HG03342 (cell line): ENCODE results near the gene DIP2C.

Source experiments
- ATAC-seq: cut with Tn5 transposase; IDR thresholded peaks from one replicate; pipeline ENCODE4 v1.9.1; 2021; ENCODE audit warnings: mild to moderate bottlenecking, moderate library complexity; ENCODE audit not compliant: unreplicated experiment

The DIP2C gene

DNA sequence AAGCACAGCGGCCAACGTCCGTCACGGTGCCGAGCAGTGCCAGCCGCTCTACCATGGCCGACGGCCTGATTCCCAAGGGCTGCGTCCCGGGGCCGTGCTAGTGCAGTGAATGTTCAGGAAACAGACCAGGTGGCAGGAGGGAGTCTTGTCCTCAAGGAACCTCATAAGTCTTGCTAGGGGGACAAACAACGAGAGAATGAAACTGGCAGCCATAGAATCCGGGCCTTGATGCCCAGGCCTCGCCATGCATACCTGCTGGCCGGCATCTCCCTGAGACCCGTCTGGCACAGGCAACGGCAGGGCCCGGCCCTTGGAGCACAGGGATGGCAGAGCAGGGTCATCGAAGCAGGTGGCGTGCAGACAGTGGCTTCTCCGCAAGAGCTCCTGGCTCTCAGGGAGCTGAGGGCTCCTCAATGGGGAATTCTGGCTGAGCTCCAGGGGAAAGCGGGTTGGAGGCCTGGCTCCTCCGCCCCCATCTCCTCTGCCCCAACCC is 58.8 kb downstream of the DIP2C start:
- no peak for ATAC-seq

DNA sequence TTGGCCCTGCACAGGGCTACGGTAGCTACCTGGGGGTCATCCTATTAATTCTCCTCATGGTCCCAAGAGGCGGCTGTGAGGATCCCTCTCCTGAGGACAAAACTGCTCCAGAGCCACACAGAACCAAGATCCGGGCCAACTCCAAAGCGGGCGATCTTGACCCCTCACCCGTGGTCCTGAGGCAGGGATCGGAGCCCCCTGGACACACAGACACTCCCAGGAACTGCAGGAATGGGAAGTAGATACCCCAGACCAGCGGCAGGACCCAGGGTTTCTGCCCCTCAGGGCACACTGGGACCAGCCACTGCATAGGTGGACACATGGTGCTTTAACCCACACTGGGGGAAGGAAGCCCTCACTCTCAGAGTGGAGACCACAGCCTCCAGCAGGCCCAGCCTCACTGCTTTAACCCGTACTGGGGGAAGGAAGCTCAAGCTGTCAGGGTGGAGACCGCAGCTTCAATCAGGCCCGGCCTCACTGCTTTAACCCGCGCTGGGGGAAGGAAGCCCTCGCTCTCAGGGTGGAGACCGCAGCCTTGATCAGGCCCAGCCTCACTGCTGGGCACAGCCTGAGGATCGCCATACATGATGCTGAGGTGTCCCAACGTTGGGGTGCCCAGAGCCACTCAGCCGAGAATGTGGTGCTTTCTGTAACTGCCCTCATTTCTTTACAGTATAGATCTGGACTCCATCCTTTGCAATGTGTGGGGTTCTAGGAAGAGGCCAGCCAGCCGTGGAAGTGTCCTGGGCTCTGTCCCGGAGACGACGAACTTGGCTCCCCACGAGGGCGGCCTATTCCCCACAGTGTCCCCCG is 60.1 kb downstream of the DIP2C start:
- no peak for ATAC-seq

DNA sequence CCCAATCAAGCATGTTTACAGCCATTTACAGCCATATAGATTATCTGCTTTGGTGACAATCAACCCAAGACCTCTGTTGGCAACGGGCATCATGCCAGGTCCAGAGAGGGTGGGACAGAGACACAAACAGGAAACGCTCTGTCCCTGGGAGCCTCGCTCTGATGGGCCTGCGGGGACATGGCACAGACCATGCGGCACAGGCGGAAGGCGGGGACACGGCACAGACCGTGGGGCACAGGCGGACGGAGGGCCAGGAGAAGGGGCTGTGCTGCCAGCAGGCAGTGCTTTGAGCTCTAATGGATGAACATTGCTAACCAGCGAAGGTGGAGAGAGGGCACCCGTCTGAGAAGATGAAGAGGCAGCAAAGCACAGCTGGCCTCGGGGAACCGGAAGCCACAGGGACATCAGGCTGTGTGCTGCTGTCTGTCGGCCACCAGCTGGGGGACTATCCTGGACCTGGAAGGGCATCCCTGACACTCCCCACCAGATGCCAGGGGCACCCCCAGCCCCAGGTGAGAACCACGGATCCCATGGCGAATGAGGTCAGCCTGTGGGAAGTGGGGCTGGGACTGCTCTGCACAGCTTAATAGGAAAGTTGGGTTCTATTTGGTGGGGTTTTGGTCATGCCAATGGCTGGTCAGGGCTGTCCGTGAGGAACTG is 61.0 kb downstream of the DIP2C start:
- ATAC-seq: no peak

DNA sequence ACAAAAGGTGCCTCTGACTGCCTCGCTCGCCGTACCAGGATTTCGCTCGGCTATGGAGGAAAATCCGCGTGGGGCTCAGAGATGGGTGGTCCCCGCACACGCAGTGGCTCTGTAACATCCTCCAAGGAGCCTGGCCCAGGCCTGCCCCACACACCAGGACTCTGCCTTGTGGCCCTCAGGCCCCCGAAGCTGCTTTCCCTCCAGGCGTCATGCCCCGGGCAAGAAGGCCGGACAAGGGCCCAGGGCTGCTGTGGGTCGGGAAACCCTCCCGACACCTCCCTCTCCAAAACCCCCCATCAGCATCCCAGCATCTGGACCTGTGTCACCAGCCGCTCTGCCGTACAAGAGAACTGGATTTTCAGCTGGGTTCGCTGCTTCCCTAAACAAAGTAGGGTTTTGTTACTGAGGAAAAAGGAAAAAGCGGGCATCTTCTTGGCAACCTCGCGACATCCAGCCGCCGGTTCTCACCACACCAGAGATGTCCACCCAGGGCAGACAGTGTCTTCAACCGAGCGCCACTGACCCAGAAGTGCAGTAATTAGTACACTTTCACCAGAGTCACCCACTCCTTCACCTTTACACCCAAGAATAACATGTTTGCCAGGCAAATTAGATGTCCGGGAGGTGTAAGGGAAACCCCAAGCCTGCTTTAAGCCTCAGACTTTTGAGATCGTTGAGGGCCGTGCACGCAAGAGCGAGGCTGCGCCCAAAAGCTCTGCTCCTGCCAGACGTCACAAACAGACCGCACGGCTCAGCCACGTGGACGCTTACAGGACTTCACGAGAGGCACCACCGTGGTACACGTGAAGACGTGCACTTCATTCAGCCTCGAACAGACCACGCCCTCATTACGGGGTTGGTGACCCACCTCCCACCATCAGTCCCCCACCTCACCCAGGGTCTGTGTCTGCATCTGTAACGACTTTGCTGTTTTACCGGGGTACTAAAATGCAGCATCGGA is 62.2 kb downstream of the DIP2C start:
- no peak for ATAC-seq

DNA sequence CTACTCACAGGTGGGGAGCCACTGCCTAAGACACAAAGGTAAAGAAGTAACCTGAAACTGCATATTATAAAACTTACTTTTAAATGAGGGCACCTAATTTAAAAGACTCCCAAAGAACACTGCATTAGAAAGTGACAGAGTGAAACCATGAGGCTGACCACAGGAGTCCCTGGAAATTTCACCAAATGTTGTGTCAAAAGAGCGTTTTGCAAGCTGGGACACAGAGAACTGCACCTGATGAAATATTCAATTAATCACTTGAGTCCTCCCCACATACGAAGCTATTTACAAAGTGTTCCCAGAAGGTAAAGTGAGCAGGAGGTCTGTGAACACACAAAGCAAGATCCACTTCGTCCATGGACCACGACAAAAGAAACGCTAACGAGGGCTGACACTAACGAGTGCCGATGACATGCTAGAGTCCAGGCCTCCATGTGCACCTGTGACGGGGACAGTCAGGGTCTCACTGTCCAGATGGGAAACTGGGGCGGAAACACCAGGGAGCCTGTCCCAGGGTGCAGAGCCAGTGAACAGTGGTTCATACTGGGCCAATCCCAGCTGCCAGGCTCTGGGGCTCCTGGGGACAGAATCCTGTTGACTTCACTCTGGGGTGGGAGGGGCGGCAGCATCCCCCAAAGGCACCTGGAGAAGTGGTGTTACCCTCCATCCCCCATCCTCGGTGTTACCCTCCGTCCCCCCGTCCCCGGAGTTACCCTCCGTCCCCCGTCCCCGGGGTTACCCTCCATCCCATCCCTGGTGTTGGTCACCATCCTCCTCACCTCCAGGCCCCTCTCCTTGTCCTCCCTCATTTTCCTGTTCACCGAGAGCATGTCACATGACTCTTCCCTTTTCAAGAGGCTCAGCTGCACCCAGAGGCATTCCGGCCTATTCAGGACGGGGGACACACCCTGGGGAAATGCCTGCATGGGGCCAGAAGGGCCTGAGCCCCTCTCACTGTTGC is 63.4 kb downstream of the DIP2C start:
- no peak for ATAC-seq

DNA sequence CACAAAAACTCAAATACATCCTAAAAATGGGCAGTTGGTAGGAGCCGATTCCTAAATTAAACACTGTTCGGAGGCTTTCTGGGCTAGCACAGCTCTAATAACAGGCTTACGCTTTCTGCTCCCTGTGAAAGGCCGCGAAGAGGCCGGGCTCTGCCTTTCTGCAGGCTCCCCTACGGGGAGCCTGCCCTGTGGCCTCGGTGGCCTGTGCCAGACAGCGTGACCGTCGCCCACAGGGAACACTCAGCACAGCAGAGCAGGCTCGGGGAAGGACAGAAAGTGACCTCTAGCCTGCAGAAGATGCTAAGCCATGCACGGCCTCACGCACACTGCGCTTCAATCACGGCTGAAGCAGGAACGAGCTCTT is 64.2 kb downstream of the DIP2C start:
- no peak for ATAC-seq

DNA sequence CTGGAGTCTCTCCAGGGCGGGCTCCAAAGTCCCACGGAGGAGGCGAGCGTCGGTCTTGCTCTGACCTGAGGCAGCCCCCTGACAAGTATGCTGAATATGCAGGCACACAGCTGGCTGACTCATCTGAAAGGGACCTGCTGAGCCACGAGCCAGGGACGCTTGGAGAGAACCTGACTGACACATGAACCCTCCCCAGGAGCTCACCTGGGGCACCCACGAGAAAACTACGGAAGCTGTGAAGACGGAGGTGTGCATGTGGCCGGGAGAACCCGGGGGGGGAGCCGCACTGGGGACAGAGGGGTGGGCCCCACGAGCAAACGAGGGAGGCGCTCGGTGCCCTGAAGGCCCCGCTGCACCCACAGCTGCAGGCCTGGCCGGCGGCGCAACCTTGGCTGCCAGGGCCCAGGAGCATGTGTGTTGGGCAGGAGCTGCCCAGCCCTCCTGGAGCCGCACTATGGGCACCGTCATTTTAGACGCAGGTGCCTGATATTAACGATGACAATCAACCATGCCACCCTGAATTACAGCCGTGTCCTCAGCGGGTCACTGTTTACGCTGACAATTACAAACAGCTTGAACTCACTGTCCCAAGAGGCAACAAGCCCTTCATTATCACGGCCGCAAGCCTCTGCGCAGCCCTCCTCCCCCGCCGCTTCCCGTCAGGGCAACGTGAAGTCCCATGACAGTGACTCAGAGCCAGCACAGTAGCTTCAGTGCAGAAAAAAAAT is 64.7 kb downstream of the DIP2C start:
- ATAC-seq: no peak

DNA sequence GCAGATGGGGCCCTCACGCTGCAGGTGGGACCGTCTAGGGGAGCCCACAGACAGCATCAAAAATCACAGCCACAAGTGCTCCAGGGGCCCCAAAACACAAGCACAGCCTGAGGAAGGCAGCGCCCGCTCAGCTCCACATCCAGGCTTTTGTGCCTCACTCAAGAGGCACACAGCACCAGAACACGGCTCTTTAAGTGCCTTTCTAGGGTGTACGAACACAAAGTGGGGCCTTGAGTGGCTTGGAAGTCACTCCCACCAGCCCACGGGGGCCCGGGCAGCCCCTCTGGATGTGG is 65.2 kb downstream of the DIP2C start:
- ATAC-seq: no peak

DNA sequence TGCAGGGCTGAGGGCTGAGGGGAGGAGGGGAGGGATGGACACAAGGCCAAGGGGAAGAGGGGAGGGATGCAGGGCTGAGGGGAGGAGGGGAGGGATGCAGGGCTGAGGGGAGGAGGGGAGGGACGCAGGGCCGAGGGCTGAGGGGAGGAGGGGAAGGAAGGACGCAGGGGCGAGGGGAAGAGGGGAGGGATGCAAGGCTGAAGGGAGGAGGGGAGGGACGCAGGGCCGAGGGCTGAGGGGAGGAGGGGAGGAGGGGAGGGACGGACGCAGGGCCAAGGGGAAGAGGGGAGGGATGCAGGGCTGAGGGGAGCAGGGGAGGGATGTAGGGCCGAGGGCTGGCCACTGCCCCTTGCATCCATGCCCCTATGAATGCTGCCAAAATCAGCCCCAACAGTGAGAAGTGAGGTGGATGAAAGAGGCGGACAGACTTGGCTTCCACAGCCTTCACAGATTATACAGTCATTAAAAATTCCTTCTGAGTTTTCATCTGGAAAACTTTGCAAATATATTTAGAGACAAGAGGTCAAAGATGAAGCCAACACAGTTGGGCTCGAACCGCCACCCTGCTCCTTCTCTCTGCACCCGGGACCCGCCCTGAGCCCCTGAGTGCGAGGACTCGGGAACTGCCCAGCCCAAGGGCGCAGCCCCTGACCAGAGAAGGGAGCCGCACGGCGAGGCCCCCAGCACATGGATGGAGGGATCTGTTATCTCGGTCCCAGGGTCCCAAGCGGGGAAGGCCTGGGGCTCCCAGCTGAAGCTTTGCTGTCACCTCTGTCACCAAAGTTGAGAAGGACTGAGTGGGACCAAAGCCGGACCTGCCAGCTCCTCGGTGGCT is 65.8 kb downstream of the DIP2C start:
- no peak for ATAC-seq

DNA sequence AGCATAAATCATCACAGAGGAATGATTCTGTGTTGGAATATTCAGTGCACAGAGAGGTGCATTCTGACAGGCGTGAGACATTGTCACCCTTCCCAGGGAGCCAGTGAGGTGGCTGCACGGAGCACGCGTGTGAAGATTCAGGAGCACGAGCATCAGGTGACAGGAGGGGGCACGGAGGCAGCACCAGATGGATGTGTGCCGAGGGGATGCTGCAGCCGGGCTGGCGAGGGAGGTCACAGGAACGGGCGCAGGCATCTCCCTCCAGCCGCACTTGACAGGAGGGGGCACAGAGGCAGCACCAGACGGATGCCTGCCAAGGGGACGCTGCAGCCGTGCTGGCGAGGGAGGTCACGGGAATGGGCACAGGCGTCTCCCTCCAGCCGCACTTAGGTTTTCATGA is 66.5 kb downstream of the DIP2C start:
- ATAC-seq: no peak

DNA sequence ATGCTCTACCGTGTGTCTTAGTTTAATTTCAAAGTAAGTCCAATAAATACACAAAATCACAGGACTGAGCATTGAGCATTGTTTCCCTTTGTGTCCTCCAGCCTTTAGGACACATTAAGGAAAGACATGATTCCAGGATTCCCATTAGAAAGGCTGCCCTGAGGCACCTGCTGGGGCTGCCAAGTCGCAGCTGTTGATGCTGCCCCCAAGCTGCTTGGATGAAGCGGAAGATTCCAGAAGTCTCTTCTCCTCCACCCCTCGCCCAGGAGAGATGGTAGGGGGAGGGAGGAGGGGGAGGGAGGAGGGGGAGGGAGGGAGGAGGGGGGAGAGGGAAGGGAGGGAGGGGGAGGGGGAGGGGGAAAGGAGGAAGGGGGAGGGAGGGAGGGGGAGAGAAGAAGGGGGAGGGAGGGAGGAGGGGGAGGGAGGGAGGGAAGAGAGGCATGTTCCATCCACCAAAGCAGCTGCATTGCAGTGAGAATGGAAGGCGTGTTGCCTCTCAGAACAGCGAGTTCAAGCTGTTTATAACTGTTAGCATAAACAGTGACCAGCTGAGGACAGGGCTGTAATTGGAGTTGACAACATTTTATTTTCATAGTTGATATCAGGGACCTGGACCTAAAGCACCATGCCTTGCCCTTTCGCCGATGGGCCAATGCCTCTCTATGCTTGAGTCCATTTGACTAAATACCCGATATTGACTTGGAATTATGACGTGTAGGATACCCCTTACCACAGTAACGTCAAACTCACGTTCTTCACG is 67.3 kb downstream of the DIP2C start:
- ATAC-seq: no peak

DNA sequence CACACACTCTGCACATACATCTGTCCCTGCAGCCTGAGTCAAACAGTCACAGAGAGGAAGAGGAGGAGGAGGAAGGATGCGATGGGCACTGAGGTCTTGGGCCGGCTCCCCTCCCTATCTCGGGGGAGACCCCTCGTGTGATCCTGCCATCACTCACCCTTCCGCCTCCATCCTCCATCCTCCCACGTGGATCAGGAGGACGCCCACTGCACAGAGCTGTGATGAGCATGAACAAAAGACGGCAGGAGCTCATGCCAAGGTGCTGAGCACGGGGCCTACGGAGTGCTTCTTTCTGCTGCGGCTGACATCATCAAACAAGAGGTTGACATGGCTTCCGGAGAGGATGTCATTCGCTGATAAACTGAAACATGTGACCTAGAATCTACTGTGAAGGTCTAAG is 68.0 kb downstream of the DIP2C start:
- no peak for ATAC-seq

DNA sequence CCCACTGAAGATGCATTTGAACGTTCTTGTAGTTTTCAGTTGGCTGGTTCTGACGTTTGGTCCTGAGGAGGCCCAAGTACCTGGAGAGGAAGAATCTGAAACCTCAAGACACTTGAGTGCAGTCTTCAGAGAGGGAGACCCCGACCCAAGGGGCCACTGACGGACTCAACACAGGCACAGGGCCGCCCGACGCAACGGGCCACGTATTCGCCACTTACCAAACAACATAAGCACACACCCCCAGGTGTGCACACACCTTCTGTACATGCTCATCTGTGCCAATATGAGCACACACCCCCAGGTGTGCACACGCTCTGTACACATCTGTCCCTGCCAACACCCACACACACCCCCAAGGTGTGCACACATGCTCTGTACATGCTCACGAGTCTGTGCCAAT is 68.5 kb downstream of the DIP2C start:
- no peak for ATAC-seq

DNA sequence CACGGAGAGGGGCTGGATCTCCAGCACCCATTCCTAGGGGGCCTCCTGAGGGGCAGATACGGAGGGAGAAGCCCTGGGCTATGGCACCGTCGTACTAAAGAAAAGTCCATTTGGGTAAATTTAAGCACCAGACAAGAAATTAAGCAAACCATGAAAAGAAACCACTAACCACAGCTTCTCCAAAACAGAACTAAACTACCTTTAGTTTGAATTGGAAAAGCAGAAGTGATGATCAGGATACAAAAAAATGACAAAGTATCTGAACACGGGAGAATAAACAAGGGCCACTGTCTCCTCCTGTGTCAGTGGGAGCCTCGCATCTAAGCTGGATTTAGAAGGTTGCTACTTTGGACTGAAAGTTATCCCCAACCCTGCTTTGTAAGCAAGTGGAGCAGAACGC is 69.1 kb downstream of the DIP2C start:
- ATAC-seq: no peak

DNA sequence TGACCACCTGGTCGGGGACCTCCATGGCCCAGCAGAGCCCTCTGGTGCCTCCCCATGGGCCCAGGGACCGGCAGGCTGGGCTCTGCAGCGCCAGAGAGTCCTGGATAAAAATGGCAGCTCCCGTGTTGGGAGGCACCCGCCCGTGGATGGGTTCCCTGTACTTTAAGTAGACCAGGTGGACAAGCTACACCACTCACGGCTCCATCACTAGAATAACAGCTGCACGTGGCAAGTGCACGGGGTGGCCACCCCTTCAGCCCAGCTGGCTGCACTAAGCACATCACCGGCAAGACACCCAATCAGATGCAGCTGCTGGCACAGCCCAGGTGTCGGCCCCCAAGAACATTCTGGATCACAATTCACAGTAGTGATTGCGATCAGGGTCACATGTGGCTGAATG is 69.8 kb downstream of the DIP2C start:
- ATAC-seq: no peak

DNA sequence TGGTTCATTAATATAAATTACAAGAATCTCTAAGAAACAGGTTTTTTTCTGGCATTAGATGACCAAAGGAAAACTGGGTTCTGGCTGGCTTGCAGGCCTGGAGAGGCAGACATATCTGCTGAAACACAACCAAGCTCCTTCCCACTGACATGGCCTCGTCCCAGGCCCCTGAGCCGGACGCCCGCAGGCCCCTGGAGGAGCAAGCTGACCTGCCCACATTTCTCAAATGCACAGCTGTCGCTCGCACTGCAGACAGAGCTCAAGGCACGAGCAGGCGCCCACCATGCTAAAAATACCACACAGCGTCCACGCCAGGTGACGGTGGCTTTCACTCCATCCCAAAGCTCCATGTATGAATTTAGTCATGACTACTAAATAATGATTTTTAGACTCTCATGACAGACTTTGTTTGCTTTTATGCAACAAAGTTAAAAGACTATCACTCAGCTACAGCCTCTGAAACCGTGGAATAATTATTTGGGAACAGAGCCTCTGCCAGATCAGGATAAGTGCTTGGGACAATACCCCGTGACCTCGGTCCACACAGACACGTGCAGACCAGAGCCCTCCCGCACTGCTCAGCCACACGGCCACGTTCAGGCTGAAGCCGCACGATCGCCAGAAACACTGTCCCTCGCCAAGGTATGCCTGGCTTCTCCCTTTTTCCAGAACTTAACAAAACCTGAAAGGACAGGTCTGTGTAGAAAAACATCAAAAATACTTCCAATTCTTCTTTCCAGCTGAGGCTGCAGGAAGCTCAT is 71.1 kb downstream of the DIP2C start:
- ATAC-seq: no peak

DNA sequence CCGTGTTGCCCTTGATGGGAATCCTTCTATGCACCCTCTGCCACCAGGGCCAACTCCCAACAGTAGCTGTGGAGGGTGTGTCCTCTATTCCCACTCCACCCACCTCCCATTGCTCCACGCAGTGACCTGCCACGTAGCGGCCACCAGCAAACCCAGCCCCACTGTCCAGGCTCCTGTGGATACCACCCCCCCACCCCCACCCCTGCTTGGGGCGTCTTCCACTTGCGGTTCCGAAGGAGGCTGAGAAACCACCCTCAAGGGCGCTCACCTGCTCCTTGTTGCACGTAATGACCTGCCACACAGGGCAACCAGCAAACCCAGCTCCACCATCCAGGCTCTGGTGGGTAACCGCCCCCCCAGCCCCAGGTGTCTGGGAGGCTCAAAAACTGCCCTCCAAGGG is 72.0 kb downstream of the DIP2C start:
- no peak for ATAC-seq
